Heart left ventricle (tissue), 16 donors: ENCODE measurements around the gene TGFBR3. TPM values are rescaled to one million over a fixed set of nuclear protein-coding genes. Genes with fewer than 3 reads are reported as not detected.

ENCODE experiments used
- ATAC-seq, 4 donors: fragments of 200-7000 bp; cut with Tn5 transposase; one replicate each; pipeline ENCODE4 v1.9.1; 2020 to 2022; ENCODE audit warnings: moderate library complexity in 4 of 4, mild to moderate bottlenecking in 3 of 4, moderate number of reproducible peaks in 1 of 4
- DNase-seq, 5 donors: peaks; one replicate each; pipeline ENCODE4 v3.0.0-alpha.2; 2020
- H3K27ac ChIP-seq, 12 donors: fragments of 200-600 bp; sonication (generic) in 4 of 12; one replicate each; pipeline versions ENCODE4 v1.5.0 to v1.8.0; 2016 to 2022; ENCODE audit warnings: mild to moderate bottlenecking in 2 of 12
- H3K27me3 ChIP-seq, 9 donors: fragments of 200-600 bp; sonication (generic) in 2 of 9; one replicate each; pipeline versions ENCODE4 v1.5.1 to v1.8.0; 2016 to 2022; ENCODE audit warnings: mild to moderate bottlenecking in 3 of 9
- H3K36me3 ChIP-seq, 9 donors: fragments of 200-600 bp; sonication (generic) in 2 of 9; one replicate each; pipeline versions ENCODE4 v1.5.0 to v1.8.0; 2018 to 2022; ENCODE audit warnings: mild to moderate bottlenecking in 2 of 9
- H3K4me1 ChIP-seq, 12 donors: fragments of 200-600 bp; sonication (generic) in 4 of 12; one replicate each; pipeline versions ENCODE4 v1.5.0 to v1.8.0; 2016 to 2022; ENCODE audit warnings: mild to moderate bottlenecking in 3 of 12
- H3K4me3 ChIP-seq, 12 donors: fragments of 200-600 bp; sonication (generic) in 4 of 12; one replicate each; pipeline versions ENCODE4 v1.5.0 to v1.8.0; 2017 to 2022; ENCODE audit warnings: mild to moderate bottlenecking in 9 of 12, moderate library complexity in 4 of 12
- H3K9me3 ChIP-seq, 12 donors: fragments of 200-600 bp; sonication (generic) in 4 of 12; one replicate each; pipeline versions ENCODE4 v1.5.0 to v1.8.0; 2016 to 2022; ENCODE audit warnings: mild to moderate bottlenecking in 1 of 12
- CTCF ChIP-seq, 12 donors: fragments of 200-600 bp; sonication (generic) in 4 of 12; IDR thresholded peaks; one replicate each; pipeline versions ENCODE4 v1.5.0 to v1.8.0; 2018 to 2022; ENCODE audit warnings: antibody characterized with exemption in 12 of 12, mild to moderate bottlenecking in 5 of 12
- POLR2A ChIP-seq, 2 donors: fragments of 450-650 bp; IDR thresholded peaks; one replicate each; pipeline ENCODE4 v1.6.1; 2017; ENCODE audit warnings: antibody characterized with exemption in 2 of 2, mild to moderate bottlenecking in 2 of 2, moderate library complexity in 2 of 2
- WGBS, 4 donors: extraction: QIAGEN DNeasy Blood & Tissue Kit in 2 of 4; methylation state at CpG; one replicate each; pipeline versions ENCODE4 v1.1.5 to v1.1.7; 2013 to 2018; 5-methylcytosine and 5-hydroxymethylcytosine counted together
- intact Hi-C, 10 donors: fragments of 100-400 bp; cut with DNase I; formaldehyde crosslinking; loops; one replicate each; pipeline versions ENCODE4 v1.11.1 to v1.14.2; 2022
- polyA plus RNA-seq, 2 donors: library from polyadenylated mRNA; stranded (reverse); fragments of 200-250 nt; gene quantifications; one replicate each; pipeline ENCODE4 v1.2.3, GENCODE V29; 2013
- total RNA-seq, 9 donors: library from RNA; depleted of rRNA in 2 of 9; stranded (reverse); fragments of >200 nt in 2 of 9; fragmentation: NEBNext Ultra II Directional in 3 of 9; extraction: Animal tissue kit (Norgen Biotek cat#: 25700) in 3 of 9; gene quantifications; one replicate each; pipeline versions ENCODE4 v1.1.0 to v1.2.4, GENCODE V29; 2016 to 2023
- donor health status: ischemic (EF 13 %, LVEDD 7.1; RV severe dilation, severe dysfunction).
- donor health status: healthy with polysubstance abuse.
- donor health status: DM: no; HTN: yes; CAD: no.
- donor health status: DM: no; HTN: no; CAD: no.
- donor health status: ischemic (EF 25% LVEDD 6.9; RV normal size, moderate dysfunction).
- donor health status: ischemic (EF 25% LVEDD 5.7; RV mildly dilated, moderate dysfunction).
- donor health status: healthy.
- donor health status: DM: yes; HTN: yes; CAD: no.
- donor health status: ischemic (EF 35%, LVEDD 5.7; RV mildly dilated, moderate dysfunction).
- donor health status: nonischemic (EF 11% LVEDD 7.7; RV severe dilation, severe dysfunction).
- donor health status: DM: yes; HTN: yes; CAD: no.
- donor health status: PGD.
- donor health status: ischemic (EF 29% LVEDD 5.4; RV normal size, mild dysfunction).
- donor health status: nonischemic (EF 23%, LVEDD 6.1; RV moderate dilation, normal function).

Gene TGFBR3
- total and polyA plus RNA-seq, 11 donors = 6.9 to 51.8 (median 22.7) TPM

- Histone ChIP-seq H3K27me3 (no peaks in the 10 kb centered on the region), H3K4me1 (peaks cover 0 to 58% (median 22%) of the 10 kb centered on the region in 12 donors), H3K4me3 (peak overlapping the region in 7 of 12 donors; percentile 2 to 29 (median 11)), H3K9me3 (no peaks in the 10 kb centered on the region), H3K36me3 (peaks cover 0 to 78% (median 16%) of the 10 kb centered on the region in 9 donors), H3K27ac (peak overlapping the region; percentile 67 to 87 (median 81))
- ATAC-seq = peak; percentile 73 to 85 (median 80)
- intact Hi-C loops = loop anchor here in 3 of 10 donors (5.0 to 10.0 kb wide), 2 partner anchors 39 to 172 kb away; partner anchors contain the start of gene TGFBR3 (in 2 of the 3)
- 6 to 15% (median 9%) methylated on average over 15 of the region's 15 CpGs for WGBS, 4 donors
- peak; percentile 48 to 80 (median 67) for DNase-seq
- TF ChIP-seq POLR2A (IDR thresholded peaks at IDR 0.05) = no peak
- no peak for TF ChIP-seq CTCF (IDR thresholded peaks at IDR 0.05)
Observed at GRCh38 chr1:91712981-91713841, 172.7 kb downstream of the TGFBR3 start.

GRCh38 chr1:91712393-91712792 is 173.6 kb downstream of the TGFBR3 start:
- DNase-seq = no peak
- 45 to 55% (median 48%) methylated on average over 3 of the region's 3 CpGs for WGBS, 4 donors
- H3K9me3 ChIP-seq = no peaks in the 10 kb centered on the region
- peaks cover 0 to 65% (median 25%) of the 10 kb centered on the region in 12 donors for H3K4me1 ChIP-seq
- peak overlapping the region in 7 of 12 donors; percentile 2 to 29 (median 11) for H3K4me3 ChIP-seq
- intact Hi-C loops = loop anchor here in 3 of 10 donors (5.0 to 10.0 kb wide), 2 partner anchors 40 to 172 kb away; partner anchors contain the start of gene TGFBR3 (in 2 of the 3)
- TF ChIP-seq POLR2A (IDR thresholded peaks at IDR 0.05) = no peak
- no peak for TF ChIP-seq CTCF (IDR thresholded peaks at IDR 0.05)
- no peak for ATAC-seq
- peak overlapping the region; percentile 67 to 87 (median 81) for H3K27ac ChIP-seq
- no peaks in the 10 kb centered on the region for H3K27me3 ChIP-seq
- peaks cover 0 to 78% (median 21%) of the 10 kb centered on the region in 9 donors for H3K36me3 ChIP-seq

GRCh38 chr1:91711504-91712247 is 174.3 kb downstream of the TGFBR3 start:
- DNase-seq = no peak
- Histone ChIP-seq H3K27me3 (no peaks in the 10 kb centered on the region), H3K9me3 (no peaks in the 10 kb centered on the region), H3K27ac (peak overlapping the region in 11 of 12 donors; percentile 67 to 87 (median 81)), H3K36me3 (peaks cover 0 to 78% (median 21%) of the 10 kb centered on the region in 9 donors), H3K4me3 (peak overlapping the region in 5 of 12 donors; percentile 6 to 29 (median 24)), H3K4me1 (peaks cover 0 to 65% (median 25%) of the 10 kb centered on the region in 12 donors)
- 63 to 79% (median 72%) methylated on average over 5 of the region's 5 CpGs for WGBS, 4 donors
- TF ChIP-seq POLR2A (IDR thresholded peaks at IDR 0.05) = no peak
- no peak for TF ChIP-seq CTCF (IDR thresholded peaks at IDR 0.05)
- intact Hi-C loops = loop anchor here in 3 of 10 donors (5.0 to 10.0 kb wide), 2 partner anchors 41 to 173 kb away; partner anchors contain the start of gene TGFBR3 (in 2 of the 3)
- ATAC-seq = no peak
